Smooth muscle cell (in vitro differentiated cells): ENCODE results near the gene JUP. TPM values are rescaled to one million over a fixed set of nuclear protein-coding genes. Genes with fewer than 3 reads are reported as not detected.

ENCODE experiments used
- DNase-seq: peaks from one replicate; lab custom pipeline; 2025; ENCODE audit not compliant: unreplicated experiment; lab: John Stamatoyannopoulos, UW
- H2AFZ ChIP-seq: fragments of 200-600 bp; sonication (generic); 2 replicates; pipeline ENCODE4 v1.6.0; 2016; ENCODE audit warnings: antibody characterized with exemption, low read depth, mild to moderate bottlenecking
- H3F3A ChIP-seq: fragments of 200-600 bp; sonication (generic); 2 replicates; pipeline ENCODE4 v1.6.0; 2017; ENCODE audit warnings: antibody characterized with exemption, low read depth
- H3K27ac ChIP-seq: fragments of 200-600 bp; sonication (generic); 2 replicates; pipeline ENCODE4 v1.5.1; 2016; ENCODE audit warnings: low read depth, mild to moderate bottlenecking
- H3K27me3 ChIP-seq: fragments of 200-600 bp; sonication (generic); 2 replicates; pipeline ENCODE4 v1.6.1; 2016; ENCODE audit warnings: low read depth, mild to moderate bottlenecking
- H3K36me3 ChIP-seq: fragments of 200-600 bp; sonication (generic); 2 replicates; pipeline ENCODE4 v1.5.1; 2016; ENCODE audit warnings: low read depth
- H3K4me1 ChIP-seq: fragments of 200-600 bp; sonication (generic); 2 replicates; pipeline ENCODE4 v1.5.1; 2016; ENCODE audit warnings: low read depth
- H3K4me2 ChIP-seq: fragments of 200-600 bp; sonication (generic); 2 replicates; pipeline ENCODE4 v1.6.0; 2016; ENCODE audit warnings: mild to moderate bottlenecking
- H3K4me3 ChIP-seq: fragments of 200-600 bp; sonication (generic); 2 replicates; pipeline ENCODE4 v1.5.1; 2016; ENCODE audit warnings: mild to moderate bottlenecking
- H3K79me2 ChIP-seq: fragments of 200-600 bp; sonication (generic); 2 replicates; pipeline ENCODE4 v1.6.0; 2016; ENCODE audit warnings: low read depth, mild to moderate bottlenecking
- H3K9ac ChIP-seq: fragments of 200-600 bp; sonication (generic); 2 replicates; pipeline ENCODE4 v1.6.0; 2016; ENCODE audit warnings: low read depth
- H3K9me3 ChIP-seq: fragments of 200-600 bp; sonication (generic); replicated peaks from 2 replicates; pipeline ENCODE4 v1.5.1; 2016; ENCODE audit warnings: low read depth
- H4K20me1 ChIP-seq: fragments of 200-600 bp; sonication (generic); 2 replicates; pipeline ENCODE4 v1.6.0; 2016; ENCODE audit warnings: low read depth
- CTCF ChIP-seq: fragments of 200-600 bp; sonication (generic); IDR thresholded peaks from 2 replicates; pipeline ENCODE4 v1.5.1; 2017; ENCODE audit warnings: borderline replicate concordance, mild to moderate bottlenecking, antibody characterized with exemption; ENCODE audit not compliant: insufficient read depth, poor library complexity, severe bottlenecking
- WGBS: methylation state at CpG from one replicate; pipeline ENCODE4 v1.1.7; 2016; ENCODE audit warnings: low lambda C conversion rate; 5-methylcytosine and 5-hydroxymethylcytosine counted together
- polyA plus RNA-seq: library from polyadenylated mRNA; unstranded; fragments of >200 nt; fragmentation: Nextera tagmentation; extraction: Ambion mirVana; gene quantifications from 2 replicates; pipeline ENCODE4 v1.2.1, GENCODE V29; 2016
- total RNA-seq: library from RNA; depleted of rRNA; stranded (reverse); fragments of >200 nt; gene quantifications from 2 replicates; pipeline ENCODE4 v1.2.3, GENCODE V29; 2014

Gene JUP
- total and polyA plus RNA-seq, 2 experiments from 2014 or later: 124 to 238 TPM

GRCh38 chr17:41781404-41782110 lies 5.0 kb downstream of the JUP start:
- Histone ChIP-seq H3K9me3 (no peaks in the 10 kb centered on the region), H3K27me3 (no peaks in the 10 kb centered on the region), H3K27ac (peak overlapping the region; percentile 50), H2AFZ (no peak overlapping the region), H3F3A (peaks cover 11% of the 10 kb centered on the region), H4K20me1 (peaks cover 84% of the 10 kb centered on the region), H3K36me3 (no peaks in the 10 kb centered on the region), H3K79me2 (peaks cover 67% of the 10 kb centered on the region), H3K9ac (no peak overlapping the region), H3K4me2 (peak overlapping the region; percentile 85), H3K4me3 (no peak overlapping the region), H3K4me1 (peaks cover 39% of the 10 kb centered on the region)
- TF ChIP-seq CTCF: no peak
- no peak for DNase-seq
- WGBS: 72% methylated on average over 13 of the region's 13 CpGs

- 100% methylated on average over 1 of the region's 1 CpG for WGBS
- Histone ChIP-seq H3K4me2 (no peak overlapping the region), H3K79me2 (peaks cover 77% of the 10 kb centered on the region), H4K20me1 (peaks cover 94% of the 10 kb centered on the region), H3F3A (peaks cover 16% of the 10 kb centered on the region), H3K27ac (no peak overlapping the region), H3K36me3 (no peaks in the 10 kb centered on the region), H3K9ac (no peak overlapping the region), H3K4me1 (peaks cover 49% of the 10 kb centered on the region), H3K27me3 (no peaks in the 10 kb centered on the region), H2AFZ (no peak overlapping the region), H3K4me3 (no peak overlapping the region), H3K9me3 (no peaks in the 10 kb centered on the region)
- no peak for DNase-seq
- no peak for TF ChIP-seq CTCF
These were observed 6.6 kb downstream of the JUP start for GRCh38 chr17:41779954-41780353.

GRCh38 chr17:41777574-41778188 lies 8.8 kb downstream of the JUP start:
- 48% methylated on average over 12 of the region's 12 CpGs for WGBS
- Histone ChIP-seq H3K9ac (no peak overlapping the region), H2AFZ (no peak overlapping the region)

More at GRCh38 chr17:41777574-41778188, 8.8 kb downstream of the JUP start:
- peaks cover 76% of the 10 kb centered on the region for H4K20me1 ChIP-seq
- H3K4me3 ChIP-seq: no peak overlapping the region
- no peaks in the 10 kb centered on the region for H3K27me3 ChIP-seq
- peak overlapping the region; percentile 13 for H3K4me2 ChIP-seq
- peak overlapping the region; percentile 90 for H3K27ac ChIP-seq
- H3K36me3 ChIP-seq: no peaks in the 10 kb centered on the region
- no peaks in the 10 kb centered on the region for H3K9me3 ChIP-seq
- TF ChIP-seq CTCF: no peak
- peaks cover 14% of the 10 kb centered on the region for H3F3A ChIP-seq
- DNase-seq: no peak
- peaks cover 64% of the 10 kb centered on the region for H3K79me2 ChIP-seq
- H3K4me1 ChIP-seq: peaks cover 36% of the 10 kb centered on the region
